ENCODE measurements around the gene MICOS13. TPM values are rescaled to one million over a fixed set of nuclear protein-coding genes. Genes with fewer than 3 reads are reported as not detected.

The MICOS13 gene
- total RNA-seq, 1 donor from 2014 or later = 23.6 TPM

DNA sequence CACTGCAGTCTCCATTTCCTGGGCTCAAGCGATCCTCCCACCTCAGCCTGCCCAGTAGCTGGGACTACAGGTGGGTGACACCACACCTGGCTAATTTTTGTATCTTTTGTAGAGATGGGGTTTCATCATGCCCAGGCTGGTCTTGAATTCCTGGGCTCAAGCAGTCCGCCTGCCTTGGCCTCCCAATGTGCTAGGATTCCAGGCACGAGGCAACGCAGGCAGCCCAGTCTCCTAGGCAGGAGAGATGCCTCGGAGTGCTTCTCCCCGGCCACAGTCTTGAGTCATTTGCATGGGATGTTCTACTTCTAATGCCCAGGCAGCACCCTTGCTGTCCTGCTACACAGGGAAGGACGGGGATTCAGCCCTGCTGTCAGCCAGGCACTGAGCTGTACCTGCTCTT, 8.7 kb downstream of the MICOS13 start:
- no peak for DNase-seq (ENCODE audit: low spot score)
- Mint-ChIP-seq H3K27ac (ENCODE audit: unreplicated experiment) (peak overlapping the region; percentile 30), H3K9me3 (ENCODE audit: unreplicated experiment) (no peaks in the 10 kb centered on the region), H3K4me3 (ENCODE audit: unreplicated experiment) (no peak overlapping the region), H3K4me1 (ENCODE audit: unreplicated experiment) (peaks cover 13% of the 10 kb centered on the region), H3K36me3 (ENCODE audit: low read depth, unreplicated experiment) (peaks cover 39% of the 10 kb centered on the region), H3K27me3 (ENCODE audit: unreplicated experiment) (peaks cover 13% of the 10 kb centered on the region)
- no peak for TF ChIP-seq CTCF (IDR thresholded peaks at IDR 0.05; ENCODE audit: unreplicated experiment)

GRCh38 chr19:5669212-5669611, 11.1 kb downstream of the MICOS13 start:
- Mint-ChIP-seq H3K27ac (ENCODE audit: unreplicated experiment) (no peak overlapping the region), H3K36me3 (ENCODE audit: low read depth, unreplicated experiment) (peaks cover 46% of the 10 kb centered on the region), H3K27me3 (ENCODE audit: unreplicated experiment) (peaks cover 12% of the 10 kb centered on the region), H3K4me1 (ENCODE audit: unreplicated experiment) (no peaks in the 10 kb centered on the region), H3K9me3 (ENCODE audit: unreplicated experiment) (no peaks in the 10 kb centered on the region), H3K4me3 (ENCODE audit: unreplicated experiment) (no peak overlapping the region)
- no peak for TF ChIP-seq CTCF (IDR thresholded peaks at IDR 0.05; ENCODE audit: unreplicated experiment)
- DNase-seq (ENCODE audit: low spot score) = no peak

DNA sequence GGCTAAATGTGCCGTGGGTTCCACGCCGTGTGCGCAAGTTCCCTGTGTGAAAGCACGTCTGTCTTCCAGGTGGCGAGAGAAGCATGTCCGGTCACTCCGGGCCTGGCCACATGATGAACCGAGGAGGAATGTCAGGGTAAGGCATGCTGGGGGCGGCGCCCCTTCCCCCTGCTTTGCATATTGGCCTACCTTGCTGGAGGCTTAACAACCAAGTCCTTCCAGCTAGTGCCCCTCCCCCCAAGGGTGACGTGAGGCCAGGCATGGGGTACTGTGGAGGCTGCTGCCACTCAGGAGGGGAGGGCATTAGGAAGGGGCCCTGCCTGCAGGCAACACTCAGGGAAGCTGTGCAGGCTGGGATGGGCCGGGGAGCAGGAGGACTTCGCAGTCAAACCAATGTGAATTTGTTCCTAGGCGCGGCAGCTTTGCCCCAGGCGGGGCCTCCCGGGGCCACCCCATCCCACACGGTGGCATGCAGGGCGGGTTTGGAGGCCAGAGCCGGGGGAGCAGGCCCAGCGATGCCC, 12.5 kb downstream of the MICOS13 start:
- peak overlapping the region; percentile 79 for H3K4me3 Mint-ChIP-seq (ENCODE audit: unreplicated experiment)
- no peak for DNase-seq (ENCODE audit: low spot score)
- TF ChIP-seq CTCF (IDR thresholded peaks at IDR 0.05; ENCODE audit: unreplicated experiment) = no peak
- H3K27ac Mint-ChIP-seq (ENCODE audit: unreplicated experiment) = no peak overlapping the region
- no peaks in the 10 kb centered on the region for H3K9me3 Mint-ChIP-seq (ENCODE audit: unreplicated experiment)
- H3K27me3 Mint-ChIP-seq (ENCODE audit: unreplicated experiment) = peaks cover 5% of the 10 kb centered on the region
- no peaks in the 10 kb centered on the region for H3K4me1 Mint-ChIP-seq (ENCODE audit: unreplicated experiment)
- peaks cover 46% of the 10 kb centered on the region for H3K36me3 Mint-ChIP-seq (ENCODE audit: low read depth, unreplicated experiment)

GRCh38 chr19:5666921-5667610, 13.2 kb downstream of the MICOS13 start:
- Mint-ChIP-seq H3K27ac (ENCODE audit: unreplicated experiment) (no peak overlapping the region), H3K36me3 (ENCODE audit: low read depth, unreplicated experiment) (peaks cover 43% of the 10 kb centered on the region), H3K4me3 (ENCODE audit: unreplicated experiment) (no peak overlapping the region), H3K9me3 (ENCODE audit: unreplicated experiment) (no peaks in the 10 kb centered on the region), H3K4me1 (ENCODE audit: unreplicated experiment) (no peaks in the 10 kb centered on the region), H3K27me3 (ENCODE audit: unreplicated experiment) (peaks cover 5% of the 10 kb centered on the region)
- TF ChIP-seq CTCF (IDR thresholded peaks at IDR 0.05; ENCODE audit: unreplicated experiment) = no peak
- DNase-seq (ENCODE audit: low spot score) = no peak

DNA sequence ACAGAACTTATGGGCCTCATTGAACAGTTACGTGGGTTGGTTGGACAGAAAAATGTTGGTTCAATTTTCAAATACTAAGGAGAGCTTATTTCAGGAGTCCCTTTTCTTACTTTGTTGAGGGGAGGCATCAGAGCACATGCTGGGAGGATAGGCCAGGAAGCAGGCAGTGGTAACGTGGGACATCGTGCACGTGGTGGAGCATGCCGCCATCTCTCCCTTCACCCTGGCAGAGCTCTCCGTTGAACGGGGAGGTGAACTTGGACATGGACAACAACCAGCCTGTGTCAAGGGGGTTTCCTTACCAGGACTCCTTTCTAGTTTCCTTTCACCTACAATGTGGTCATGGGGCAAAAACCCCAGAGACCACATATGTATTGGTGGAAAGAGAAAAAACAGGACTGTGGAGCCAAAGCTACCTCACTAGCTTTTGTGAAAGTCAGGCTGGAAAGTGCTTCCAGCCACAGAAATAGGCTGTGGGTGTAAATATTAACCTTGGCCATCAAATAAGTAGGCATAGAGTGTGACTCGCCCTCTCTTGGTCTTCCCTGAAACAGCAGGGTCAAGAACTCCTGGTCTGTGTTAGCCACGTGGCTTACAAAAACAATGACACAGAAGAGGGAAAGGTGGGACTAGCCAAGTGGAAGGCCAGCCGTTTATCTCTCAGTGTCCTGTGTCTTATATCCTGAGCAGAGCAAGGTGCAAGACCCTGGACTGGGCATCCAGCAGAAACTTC, 14.4 kb downstream of the MICOS13 start:
- H3K36me3 Mint-ChIP-seq (ENCODE audit: low read depth, unreplicated experiment) = peaks cover 36% of the 10 kb centered on the region
- peak overlapping the region; percentile 7 for H3K27ac Mint-ChIP-seq (ENCODE audit: unreplicated experiment)
- H3K4me3 Mint-ChIP-seq (ENCODE audit: unreplicated experiment) = peak overlapping the region; percentile 26
- peaks cover 3% of the 10 kb centered on the region for H3K27me3 Mint-ChIP-seq (ENCODE audit: unreplicated experiment)
- H3K9me3 Mint-ChIP-seq (ENCODE audit: unreplicated experiment) = no peaks in the 10 kb centered on the region
- TF ChIP-seq CTCF (IDR thresholded peaks at IDR 0.05; ENCODE audit: unreplicated experiment) = no peak
- no peaks in the 10 kb centered on the region for H3K4me1 Mint-ChIP-seq (ENCODE audit: unreplicated experiment)
- DNase-seq (ENCODE audit: low spot score) = no peak
